ENCODE results near the gene IFNA8.
"Not testable (repeated sequence)": the region's sequence is repeated elsewhere in the genome, so short reads cannot be mapped to it uniquely, and the experiment has no call there.

IFNA8 gene

GRCh38 chr9:21429191-21429590, 20.3 kb downstream of the IFNA8 start:
- no peak for DNase-seq

DNA sequence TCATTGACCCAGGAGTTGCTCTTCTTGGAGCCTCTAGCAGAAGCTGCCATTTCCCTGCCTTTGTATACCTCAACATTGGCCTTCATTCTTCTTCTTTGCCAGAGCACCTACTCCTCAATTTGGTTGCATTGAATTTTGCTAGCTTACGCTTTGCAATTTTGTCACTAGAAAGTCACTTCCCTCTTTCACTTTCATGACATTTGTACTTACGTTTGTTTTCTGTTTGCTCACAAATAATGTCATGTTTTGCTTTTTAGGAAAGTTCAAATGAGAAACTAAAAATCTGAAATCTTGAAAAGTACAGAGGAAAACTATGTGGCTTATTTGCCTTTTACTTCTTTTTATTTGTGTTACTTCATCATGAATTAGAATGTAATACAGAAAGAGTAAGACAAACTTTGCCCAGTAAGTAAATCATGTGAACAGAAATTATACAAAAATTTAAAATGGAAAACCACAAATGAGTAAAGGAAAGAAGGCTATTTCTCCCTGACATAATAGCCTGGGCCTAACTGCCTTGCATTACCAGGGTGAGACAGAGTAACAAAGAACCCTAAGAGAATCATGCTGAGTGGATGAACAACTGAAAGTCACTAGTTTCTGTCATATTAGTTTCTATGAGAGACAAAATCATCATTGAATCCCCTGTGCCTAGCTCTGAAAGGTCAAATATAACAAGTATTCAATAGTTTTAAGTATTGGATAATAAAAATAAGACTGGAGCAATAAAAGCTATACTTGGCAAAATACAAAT, 23.9 kb downstream of the IFNA8 start:
- no peak for DNase-seq

GRCh38 chr9:21434202-21435014, 25.5 kb downstream of the IFNA8 start:
- peak; percentile 64 for DNase-seq

DNA sequence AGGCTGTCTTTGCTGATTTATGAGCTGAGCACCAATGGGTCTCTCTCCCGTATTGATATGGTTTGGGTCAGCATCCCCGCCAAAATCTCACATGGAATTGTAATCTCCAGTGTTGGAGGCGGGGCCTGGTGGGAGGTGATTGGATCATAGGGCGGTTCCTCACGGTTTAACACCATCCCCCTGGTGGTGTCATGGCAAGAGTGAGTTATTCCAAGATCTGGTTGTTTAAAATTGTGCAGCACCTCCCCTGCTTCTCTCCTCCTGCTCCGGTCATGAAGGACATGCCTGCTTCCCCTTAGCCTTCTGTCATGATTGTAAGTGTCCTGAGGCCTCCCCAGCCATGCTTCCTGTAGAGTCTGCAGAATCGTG, 26.1 kb downstream of the IFNA8 start:
- not testable (repeated sequence) for DNase-seq

DNA sequence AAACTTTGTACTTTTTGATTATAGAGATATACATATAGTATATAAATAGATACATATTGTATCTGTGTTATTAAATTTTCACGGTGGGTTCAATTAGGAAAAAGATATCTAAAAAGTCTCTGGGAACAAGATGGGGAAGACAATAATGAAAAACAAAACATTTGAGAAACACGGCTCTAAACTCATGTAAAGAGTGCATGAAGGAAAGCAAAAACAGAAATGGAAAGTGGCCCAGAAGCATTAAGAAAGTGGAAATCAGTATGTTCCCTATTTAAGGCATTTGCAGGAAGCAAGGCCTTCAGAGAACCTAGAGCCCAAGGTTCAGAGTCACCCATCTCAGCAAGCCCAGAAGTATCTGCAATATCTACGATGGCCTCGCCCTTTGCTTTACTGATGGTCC, 31.2 kb downstream of the IFNA8 start, which contains the start of gene IFNA1:
Gene IFNA1, plus strand, starts transcription at position 301 of the 400 bp plus-strand sequence. Its CDS starts 69 bp downstream, at position 370.
- DNase-seq: no peak

DNA sequence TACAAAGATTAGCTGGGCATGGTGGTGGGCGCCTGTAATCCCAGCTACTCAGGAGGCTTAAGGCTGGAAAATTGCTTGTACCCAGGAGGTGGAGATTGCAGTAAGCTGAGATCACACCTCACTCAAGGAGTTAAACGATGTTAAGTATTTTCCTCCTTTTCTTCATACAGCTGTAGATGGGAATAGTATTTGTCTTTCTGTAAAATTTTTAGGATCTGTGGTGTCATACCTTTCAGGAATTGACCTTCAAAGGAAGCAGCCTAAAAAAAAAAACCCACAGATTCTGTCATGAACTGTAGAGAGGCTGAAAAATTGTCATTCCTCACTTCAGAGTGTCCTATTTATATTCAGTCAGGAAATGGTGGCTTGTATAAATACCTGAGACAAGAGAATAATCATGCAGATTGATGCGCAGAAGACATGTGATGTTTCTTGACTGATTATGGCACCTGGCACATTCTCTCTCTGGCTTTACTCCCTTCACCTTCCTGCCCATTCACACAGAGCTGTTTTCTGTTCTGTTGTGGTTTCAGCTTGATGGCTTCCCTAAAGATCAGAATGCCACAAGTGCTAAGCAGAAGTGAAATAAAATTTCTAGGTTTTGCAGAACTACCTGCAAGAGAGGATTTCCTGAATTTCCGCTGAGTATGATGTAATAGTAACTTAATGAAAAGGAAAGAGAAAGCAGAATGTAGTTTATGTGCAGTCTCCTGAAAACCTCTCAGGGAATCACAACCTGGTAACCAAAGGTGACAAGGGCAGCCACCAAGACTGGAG, 35.1 kb downstream of the IFNA8 start:
- DNase-seq: peak; percentile 26

- not testable (repeated sequence) for DNase-seq
These were observed 40.4 kb downstream of the IFNA8 start for GRCh38 chr9:21449312-21449711.

- DNase-seq: no peak
These were observed 41.9 kb downstream of the IFNA8 start for GRCh38 chr9:21450733-21451394.

GRCh38 chr9:21452681-21453080, 43.8 kb downstream of the IFNA8 start:
- no peak for DNase-seq

- no peak for DNase-seq
These were observed 45.2 kb downstream of the IFNA8 start for GRCh38 chr9:21454149-21454548.

DNA sequence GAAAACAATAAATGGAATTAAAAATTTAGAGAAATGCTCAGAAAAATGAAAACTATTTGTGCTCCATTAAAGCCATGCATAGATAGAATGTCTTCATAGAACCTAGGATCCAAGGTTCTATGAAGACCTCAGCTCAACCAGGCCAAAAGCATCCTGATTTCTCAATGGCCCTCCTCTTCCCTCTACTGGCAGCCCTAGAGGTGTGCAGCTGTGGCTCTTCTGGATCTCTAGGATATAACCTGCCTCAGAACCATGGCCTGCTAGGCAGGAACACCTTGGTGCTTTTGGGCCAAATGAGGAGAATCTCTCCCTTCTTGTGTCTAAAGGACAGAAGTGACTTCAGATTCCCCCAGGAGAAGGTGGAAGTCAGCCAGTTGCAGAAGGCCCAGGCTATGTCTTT, 46.4 kb downstream of the IFNA8 start:
- peak; percentile 36 for DNase-seq
